ENCODE measurements around the gene TTC28. TPM values are rescaled to one million over a fixed set of nuclear protein-coding genes. Genes with fewer than 3 reads are reported as not detected.

Gene TTC28
- total RNA-seq, 1 donor from 2014 or later, result 46.2 TPM

GRCh38 chr22:28077166-28077565 is 602.5 kb downstream of the TTC28 start:
- H3K36me3 Mint-ChIP-seq, result peaks cover 27% of the 10 kb centered on the region
- no peak overlapping the region for H3K4me2 ChIP-seq
- H3K9me3 Mint-ChIP-seq, result peaks cover 9% of the 10 kb centered on the region
- no peak for DNase-seq (ENCODE audit: low spot score)
- H3K27me3 ChIP-seq, result no peaks in the 10 kb centered on the region
- no peak overlapping the region for H3K9ac ChIP-seq
- no peak overlapping the region for H2AFZ ChIP-seq (replicated peaks)
- no peaks in the 10 kb centered on the region for H4K20me1 ChIP-seq (ENCODE audit: low read depth)
- H3K4me1 Mint-ChIP-seq, result peaks cover 2% of the 10 kb centered on the region
- H3K27ac ChIP-seq, result no peak overlapping the region
- no peaks in the 10 kb centered on the region for H3K79me2 ChIP-seq (ENCODE audit: low read depth)
- no peak for TF ChIP-seq CTCF (IDR thresholded peaks at IDR 0.05)
- TF ChIP-seq EZH2phosphoT487 (IDR thresholded peaks at IDR 0.05), result no peak
- TF ChIP-seq EZH2 (IDR thresholded peaks at IDR 0.05), result no peak
- peaks cover 6% of the 10 kb centered on the region for H3K27me3 Mint-ChIP-seq (ENCODE audit: insufficient read depth, low read depth)
- no peak overlapping the region for H3K27ac Mint-ChIP-seq
- no peaks in the 10 kb centered on the region for H3K4me1 ChIP-seq
- no peaks in the 10 kb centered on the region for H3F3A ChIP-seq (ENCODE audit: low read depth)
- no peak overlapping the region for H3K4me3 ChIP-seq
- H3K4me3 Mint-ChIP-seq, result no peak overlapping the region
- H3K36me3 ChIP-seq, result peaks cover under 1% of the 10 kb centered on the region
- H3K9me3 ChIP-seq (ENCODE audit: low read depth), result no peaks in the 10 kb centered on the region

GRCh38 chr22:28075358-28075981 is 604.2 kb downstream of the TTC28 start:
- H3K27ac ChIP-seq, result no peak overlapping the region
- H3K27ac Mint-ChIP-seq, result peak overlapping the region; percentile 42

GRCh38 chr22:28074526-28074925 is 605.1 kb downstream of the TTC28 start:
- H3K27ac ChIP-seq, result no peak overlapping the region
- DNase-seq (ENCODE audit: low spot score), result no peak

More at GRCh38 chr22:28075358-28075981, 604.2 kb downstream of the TTC28 start:
- H3K4me2 ChIP-seq, result no peak overlapping the region
- TF ChIP-seq EZH2 (IDR thresholded peaks at IDR 0.05) (no peak), EZH2phosphoT487 (IDR thresholded peaks at IDR 0.05) (no peak), CTCF (IDR thresholded peaks at IDR 0.05) (no peak)
- no peaks in the 10 kb centered on the region for H3K36me3 ChIP-seq
- peaks cover 3% of the 10 kb centered on the region for H3K9me3 Mint-ChIP-seq
- H3F3A ChIP-seq (ENCODE audit: low read depth), result no peaks in the 10 kb centered on the region
- peaks cover 27% of the 10 kb centered on the region for H3K36me3 Mint-ChIP-seq
- no peaks in the 10 kb centered on the region for H4K20me1 ChIP-seq (ENCODE audit: low read depth)
- no peak for DNase-seq (ENCODE audit: low spot score)
- H3K4me3 ChIP-seq, result no peak overlapping the region
- no peaks in the 10 kb centered on the region for H3K79me2 ChIP-seq (ENCODE audit: low read depth)
- no peak overlapping the region for H3K9ac ChIP-seq
- no peak overlapping the region for H3K4me3 Mint-ChIP-seq
- no peaks in the 10 kb centered on the region for H3K4me1 ChIP-seq
- H3K4me1 Mint-ChIP-seq, result peaks cover 2% of the 10 kb centered on the region
- H3K27me3 ChIP-seq, result no peaks in the 10 kb centered on the region
- H2AFZ ChIP-seq (replicated peaks), result no peak overlapping the region
- H3K27me3 Mint-ChIP-seq (ENCODE audit: insufficient read depth, low read depth), result peaks cover 6% of the 10 kb centered on the region
- no peaks in the 10 kb centered on the region for H3K9me3 ChIP-seq (ENCODE audit: low read depth)

More at GRCh38 chr22:28074526-28074925, 605.1 kb downstream of the TTC28 start:
- Mint-ChIP-seq H3K4me1 (peaks cover 9% of the 10 kb centered on the region), H3K36me3 (peaks cover 25% of the 10 kb centered on the region), H3K27me3 (ENCODE audit: insufficient read depth, low read depth) (peaks cover 6% of the 10 kb centered on the region), H3K9me3 (no peaks in the 10 kb centered on the region), H3K4me3 (peak overlapping the region; percentile 18), H3K27ac (no peak overlapping the region)
- no peaks in the 10 kb centered on the region for H3K36me3 ChIP-seq
- no peak overlapping the region for H3K4me3 ChIP-seq
- no peaks in the 10 kb centered on the region for H3K27me3 ChIP-seq
- no peak for TF ChIP-seq EZH2phosphoT487 (IDR thresholded peaks at IDR 0.05)
- no peak for TF ChIP-seq CTCF (IDR thresholded peaks at IDR 0.05)
- no peak for TF ChIP-seq EZH2 (IDR thresholded peaks at IDR 0.05)
- H3K79me2 ChIP-seq (ENCODE audit: low read depth), result no peaks in the 10 kb centered on the region
- H3K4me2 ChIP-seq, result no peak overlapping the region
- H3K9ac ChIP-seq, result no peak overlapping the region
- no peaks in the 10 kb centered on the region for H4K20me1 ChIP-seq (ENCODE audit: low read depth)
- no peaks in the 10 kb centered on the region for H3K9me3 ChIP-seq (ENCODE audit: low read depth)
- H2AFZ ChIP-seq (replicated peaks), result no peak overlapping the region
- no peaks in the 10 kb centered on the region for H3K4me1 ChIP-seq
- H3F3A ChIP-seq (ENCODE audit: low read depth), result no peaks in the 10 kb centered on the region
